AML-193 (cell line): ENCODE data around the gene TGFB2.
A peak's percentile ranks its signal among the peaks of the same experiment; 100 is the strongest.

Experiments
- DNase-seq, 2 experiments: peaks; one replicate each; lab custom pipeline; 2025; lab: John Stamatoyannopoulos, UW

TGFB2 gene

DNA sequence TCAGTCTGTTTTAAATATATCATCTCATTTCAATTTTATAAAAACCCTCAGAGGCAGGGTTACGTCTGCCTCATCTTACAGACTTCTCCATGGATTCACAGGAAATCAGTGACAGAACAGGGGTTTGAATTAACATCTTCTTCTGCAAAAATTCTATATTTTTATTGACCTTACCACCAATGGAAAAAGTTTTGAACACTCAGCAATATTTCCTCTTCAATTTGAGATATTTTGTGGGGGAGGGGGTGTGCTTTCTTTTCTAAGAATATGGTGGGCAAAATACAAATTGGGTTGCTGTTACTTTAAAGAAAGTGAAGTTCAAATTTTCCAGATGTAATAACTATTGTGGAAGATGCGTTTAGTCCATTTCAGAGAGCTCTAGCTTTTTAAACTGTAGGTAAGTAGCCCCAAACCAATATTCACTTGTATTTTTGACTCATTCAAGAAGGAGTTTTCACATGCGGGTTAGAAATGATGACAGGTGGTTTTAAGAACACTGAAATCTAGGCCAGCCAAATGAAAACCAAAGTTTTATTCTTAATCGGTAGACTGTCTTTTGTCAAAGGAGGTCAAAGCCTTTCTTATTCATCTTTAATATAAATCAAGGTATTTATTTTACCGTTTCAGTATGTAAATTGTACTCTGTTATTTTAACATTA, 17.4 kb downstream of the TGFB2 start:
- DNase-seq = no peak

DNA sequence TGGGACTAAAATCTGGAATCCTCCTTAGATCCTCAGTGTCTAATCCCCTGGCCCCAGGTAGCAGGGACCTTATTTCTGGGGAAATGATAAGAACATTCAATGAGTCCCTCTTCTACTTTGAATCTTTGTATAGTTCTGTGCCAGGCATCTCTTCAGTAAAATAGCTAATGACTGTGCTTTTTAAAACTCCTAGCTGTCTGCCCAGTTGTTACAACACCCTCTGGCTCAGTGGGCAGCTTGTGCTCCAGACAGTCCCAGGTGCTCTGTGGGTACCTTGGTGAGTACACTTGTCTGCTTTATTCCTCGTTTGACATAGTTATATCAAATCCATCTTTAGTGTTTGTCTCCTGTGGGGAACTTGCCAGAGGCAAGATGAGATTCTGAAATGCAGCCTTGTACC, 18.0 kb downstream of the TGFB2 start:
- DNase-seq = no peak

DNA sequence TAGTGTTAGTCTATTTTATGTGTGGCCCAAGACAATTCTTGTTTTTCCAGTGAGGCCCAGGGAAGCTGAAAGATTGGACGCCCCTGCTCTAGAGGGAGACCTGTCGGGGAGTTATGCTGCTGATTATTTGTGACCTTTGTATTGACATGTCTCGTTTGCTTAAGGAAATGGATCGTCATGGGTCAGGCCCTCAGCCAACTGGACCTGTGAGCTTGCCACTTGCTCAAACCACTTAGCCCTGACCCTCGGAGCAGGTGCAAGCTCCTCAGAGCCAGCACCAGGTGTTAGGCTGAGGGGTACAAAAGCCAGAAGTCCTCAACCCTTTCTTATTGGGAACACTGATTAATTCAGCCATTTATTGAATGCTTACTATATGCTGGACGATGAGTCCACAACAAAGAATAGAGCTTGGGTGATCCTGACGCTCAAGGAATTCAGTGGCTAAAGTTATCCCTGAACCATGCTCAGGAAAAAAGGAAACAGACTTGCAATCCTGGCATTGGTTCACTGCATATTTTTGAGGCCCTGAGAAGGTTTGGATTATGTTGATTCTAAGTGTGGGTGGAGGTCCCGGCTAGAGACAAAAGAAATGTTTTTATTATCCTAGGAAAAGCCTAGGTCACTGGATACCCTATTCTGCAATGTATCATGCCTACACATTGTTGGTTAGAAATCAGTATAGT, 19.0 kb downstream of the TGFB2 start:
- no peak for DNase-seq

DNA sequence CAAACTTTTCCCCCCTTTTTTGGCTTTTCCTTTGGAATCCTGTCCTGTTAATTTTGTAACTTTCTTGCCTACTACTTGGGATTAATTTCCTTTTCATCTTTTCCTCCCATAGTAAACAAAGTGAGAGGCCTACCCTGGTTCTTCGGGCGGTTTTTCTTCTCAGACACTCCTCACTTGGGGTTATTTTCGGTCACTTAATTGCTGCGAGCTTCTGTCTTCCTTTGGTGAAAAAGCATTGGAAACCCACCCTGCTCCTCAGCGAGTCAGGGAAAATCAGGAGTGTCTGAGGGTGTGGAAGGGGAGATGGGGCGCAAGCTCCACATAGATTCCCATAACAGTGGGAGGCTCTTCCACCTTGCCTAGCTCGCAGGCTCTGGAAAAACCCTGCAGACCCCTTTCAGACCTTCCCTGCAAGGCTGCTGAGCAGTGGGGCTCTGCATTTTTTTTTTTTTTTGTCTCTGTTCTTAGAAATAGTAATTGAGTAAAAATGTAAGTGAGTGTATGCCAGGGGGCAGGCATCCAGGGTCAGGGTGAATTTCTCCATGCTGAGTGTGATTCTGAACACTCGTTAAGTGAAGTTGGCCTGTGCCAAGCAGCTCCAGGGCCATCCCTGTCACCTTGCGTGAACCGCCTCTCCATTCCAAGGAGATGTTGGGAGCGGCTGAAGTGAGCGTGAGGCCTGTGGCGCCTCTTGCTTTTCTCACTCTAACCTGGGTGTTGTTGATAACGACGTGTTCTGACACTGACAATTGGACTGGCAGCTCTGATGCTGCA, 20.3 kb downstream of the TGFB2 start:
- no peak for DNase-seq

DNA sequence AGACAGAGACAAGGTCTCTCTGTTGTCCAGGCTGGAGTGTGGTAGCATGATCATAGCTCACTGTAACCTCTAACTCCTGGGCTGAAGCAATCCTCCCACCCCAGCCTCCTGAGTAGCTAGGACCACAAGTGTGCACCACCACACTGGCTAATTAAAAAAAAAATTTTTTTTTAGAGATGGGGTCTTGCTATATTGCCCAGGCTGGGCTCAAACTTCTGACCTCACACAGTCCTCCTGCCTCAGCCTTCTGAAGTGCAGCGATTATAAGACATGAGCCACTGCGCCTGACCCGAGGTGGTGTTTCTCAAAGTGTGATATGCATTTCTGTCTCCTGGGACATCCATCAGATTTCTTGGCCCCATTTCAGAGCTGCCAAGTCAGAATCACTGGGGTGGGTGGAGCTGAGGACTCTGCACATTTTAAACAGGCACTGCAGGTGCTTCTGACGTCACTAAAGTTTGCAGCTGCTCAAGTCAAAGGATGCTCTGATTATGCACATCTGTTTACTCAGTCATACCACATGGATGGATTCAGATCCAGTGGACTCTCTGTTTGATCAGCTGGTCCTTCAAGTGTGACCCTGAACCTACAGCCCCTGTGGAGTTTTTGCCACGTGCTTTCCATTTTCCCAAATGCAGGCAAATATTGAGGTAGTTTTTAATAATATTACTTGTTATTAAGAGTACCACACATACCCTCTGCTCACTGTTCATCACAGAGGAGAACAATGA, 21.4 kb downstream of the TGFB2 start:
- DNase-seq = no peak

DNA sequence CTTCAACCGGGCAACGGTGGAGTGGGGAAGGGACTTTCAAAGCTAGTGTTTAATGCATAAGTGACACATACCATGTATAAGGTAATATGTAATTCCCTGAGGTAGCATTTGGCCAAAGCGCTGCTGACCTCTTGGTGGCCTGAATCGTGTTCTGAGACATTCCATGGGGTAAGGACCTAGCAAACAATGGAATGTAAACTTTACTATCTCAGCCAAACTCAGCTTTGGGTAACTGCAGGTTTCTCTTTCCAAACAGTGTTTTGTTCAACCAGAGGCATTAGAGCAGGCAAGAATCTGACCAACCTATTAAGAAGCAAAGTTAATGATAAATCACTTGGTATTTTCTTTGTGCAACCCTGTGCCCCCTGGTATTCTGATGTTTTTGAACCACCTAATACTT, 22.0 kb downstream of the TGFB2 start:
- no peak for DNase-seq

DNA sequence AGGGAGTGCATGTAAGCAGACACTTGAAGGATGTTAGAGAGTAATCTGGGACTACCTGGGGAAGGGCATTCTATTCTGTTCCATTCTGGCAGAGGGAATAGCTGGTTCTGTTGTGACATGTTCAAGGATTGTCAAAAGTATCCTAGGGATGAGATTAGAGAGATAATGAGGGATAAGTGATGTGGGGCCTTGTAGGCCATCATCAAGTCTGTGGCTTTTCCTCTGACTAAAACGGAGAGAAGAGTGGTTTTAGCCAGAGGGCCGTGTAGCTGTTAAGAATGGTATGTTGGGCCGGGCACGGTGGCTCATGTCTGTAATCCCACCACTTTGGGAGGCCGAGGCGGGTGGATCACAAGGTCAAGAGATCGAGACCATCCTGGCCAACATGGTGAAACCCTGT, 23.6 kb downstream of the TGFB2 start:
- no peak for DNase-seq

DNA sequence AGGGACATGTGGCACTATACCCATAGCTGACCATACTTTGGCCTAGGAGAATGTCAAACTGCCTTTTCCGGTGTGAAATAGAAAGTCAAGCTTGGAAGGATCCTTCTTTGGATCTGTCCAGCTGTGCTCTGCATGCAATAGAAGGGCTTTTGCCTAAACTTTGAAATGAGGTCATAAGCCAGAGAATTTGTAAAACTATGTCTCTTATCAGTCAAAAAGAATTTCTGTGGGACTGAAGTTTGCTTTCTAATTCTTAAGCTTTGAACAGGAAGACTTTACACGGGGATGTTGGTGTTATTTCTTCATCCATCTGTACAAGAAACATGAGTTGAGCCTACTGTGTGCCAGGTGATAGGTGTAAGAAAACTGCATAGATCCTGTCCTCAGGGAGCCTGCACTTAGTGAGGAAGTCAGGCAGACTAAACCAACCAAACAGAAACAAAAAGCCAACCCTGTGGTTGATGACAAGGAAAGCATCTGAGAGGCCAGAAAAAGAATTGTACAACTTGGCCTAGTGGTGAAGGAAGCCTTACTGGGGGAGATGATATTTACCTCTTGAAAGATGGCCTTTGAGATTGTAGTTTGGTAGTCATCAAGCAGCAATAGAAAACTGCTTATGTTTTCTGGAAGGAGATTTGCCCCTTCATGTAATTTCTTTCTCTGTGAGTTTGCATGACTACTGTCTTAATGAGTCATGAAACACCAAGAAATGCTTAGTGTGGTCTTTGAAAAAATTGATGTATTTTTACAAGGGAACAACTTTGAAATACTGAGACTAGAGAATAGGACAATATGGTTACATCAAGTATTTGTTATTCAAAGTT, 24.8 kb downstream of the TGFB2 start:
- no peak for DNase-seq

DNA sequence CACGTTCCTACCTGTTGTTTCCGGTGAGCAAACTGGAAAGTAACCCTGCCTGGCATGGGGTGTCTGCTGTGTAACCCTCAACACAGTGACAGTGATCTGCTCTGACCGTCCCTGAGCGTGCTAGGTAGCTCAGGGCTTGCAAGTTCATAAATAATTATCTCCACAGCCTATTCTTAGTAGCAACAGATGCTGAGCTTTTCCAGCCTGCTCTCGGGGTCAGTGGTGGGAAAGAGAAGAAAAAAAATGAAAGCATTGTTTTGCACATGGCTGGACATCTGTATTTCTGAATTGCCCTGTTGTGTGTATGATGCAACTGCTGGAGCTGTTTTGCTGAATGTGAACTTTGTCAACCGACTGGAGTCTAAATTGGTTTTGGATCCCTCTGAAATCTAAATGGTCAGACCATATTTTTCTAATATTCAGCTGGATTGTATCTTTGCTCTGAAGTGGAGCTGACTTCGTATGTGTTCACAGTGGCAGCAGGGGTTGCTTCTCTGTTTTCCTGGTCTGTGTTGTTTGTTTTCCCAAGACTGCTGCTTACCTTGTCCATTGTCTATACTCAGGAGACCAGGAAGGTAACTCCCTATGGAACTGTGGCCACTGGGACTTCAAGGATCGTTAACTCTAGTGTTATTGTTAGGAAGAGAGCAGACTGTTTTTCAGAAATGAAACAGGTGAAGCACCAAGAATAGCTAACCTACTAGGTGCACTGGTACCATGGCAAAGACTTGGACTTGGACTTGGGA, 27.0 kb downstream of the TGFB2 start:
- DNase-seq = no peak

DNA sequence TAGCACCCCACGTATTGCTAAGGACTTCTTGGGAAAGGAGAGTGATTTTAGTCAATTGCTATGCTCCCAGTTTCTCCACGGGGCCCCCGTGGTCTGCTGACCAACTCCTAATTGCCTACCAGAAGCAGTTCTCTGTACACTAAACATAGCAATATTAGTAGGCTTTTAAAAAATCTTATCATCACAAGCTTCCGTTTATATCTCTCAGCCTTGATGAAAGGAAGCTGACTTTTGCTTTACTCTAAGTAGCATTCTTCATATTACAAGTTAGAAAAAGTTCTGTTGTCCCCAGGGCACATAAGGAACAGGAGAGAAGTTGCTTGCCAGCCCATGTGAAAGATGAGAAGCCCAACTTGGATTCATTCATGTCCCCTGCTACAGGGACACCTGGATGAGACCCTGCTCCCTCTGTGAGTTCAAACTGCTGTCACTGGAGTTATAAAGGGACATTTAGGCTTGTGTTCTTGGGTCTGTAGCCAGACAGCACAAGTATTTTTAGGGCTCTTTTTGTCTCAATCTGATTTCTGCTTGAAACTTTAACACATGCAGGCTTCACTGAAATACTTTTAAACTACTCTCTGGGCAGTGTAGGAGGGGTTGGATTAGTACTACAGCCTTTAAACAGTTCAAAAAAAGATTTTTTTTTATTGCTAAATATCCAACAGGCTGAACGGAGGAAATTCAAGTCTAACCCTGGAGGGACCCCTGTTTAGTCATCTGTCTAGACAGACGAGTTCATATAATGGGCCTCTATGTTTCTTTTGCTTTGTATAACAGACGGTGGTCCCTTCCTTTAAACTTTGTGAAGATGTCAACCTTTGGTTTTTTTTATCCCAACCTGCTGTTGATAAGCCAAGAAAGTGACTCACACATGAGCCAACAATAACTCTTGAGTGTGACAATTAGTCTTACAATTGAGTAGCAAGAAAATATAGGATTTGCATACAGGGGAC, 29.5 kb downstream of the TGFB2 start:
- DNase-seq = no peak

DNA sequence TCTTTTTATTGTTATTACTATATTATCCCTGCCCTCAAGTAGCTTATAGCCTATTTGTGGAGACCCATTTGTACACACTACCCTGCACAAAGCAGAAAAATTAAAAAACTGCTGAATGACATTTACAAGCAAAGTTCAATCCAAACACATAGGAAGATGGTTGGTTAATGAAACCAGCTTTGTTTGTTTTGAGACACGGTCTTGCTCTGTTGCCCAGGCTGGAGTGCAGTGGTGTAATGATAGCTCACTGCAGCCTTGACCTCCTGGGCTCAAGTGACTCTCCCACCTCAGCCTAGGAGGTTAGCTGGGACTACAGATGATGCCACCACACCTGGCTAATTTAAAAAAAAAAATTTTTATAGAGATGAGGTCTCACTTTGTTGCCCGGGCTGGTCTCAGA, 31.6 kb downstream of the TGFB2 start:
- no peak for DNase-seq

DNA sequence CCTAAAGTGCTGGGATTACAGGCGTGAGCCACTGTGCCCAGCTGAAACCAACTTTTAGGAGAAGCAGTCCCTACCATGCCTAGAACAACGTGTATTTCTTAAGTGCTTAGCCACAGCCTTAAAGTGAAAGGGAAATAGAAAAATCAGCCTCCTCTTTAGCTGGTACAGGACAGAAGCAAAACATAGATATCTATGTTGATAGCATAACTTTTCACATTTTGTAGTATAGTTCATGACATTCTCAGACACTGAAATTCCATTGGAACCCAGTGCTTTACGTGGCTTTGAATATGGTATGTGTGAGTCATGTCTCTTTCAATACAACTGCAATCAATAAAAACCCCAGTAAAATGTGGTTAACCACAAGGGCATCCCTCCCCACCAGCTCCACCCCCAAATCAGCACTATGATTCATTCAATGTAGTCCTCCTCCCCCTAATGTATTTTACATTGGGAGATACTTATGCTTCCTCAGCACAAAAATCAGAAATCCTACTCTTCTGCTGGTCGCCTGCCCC, 32.1 kb downstream of the TGFB2 start:
- peak in 1 of 2 experiments; percentile 6 for DNase-seq

DNA sequence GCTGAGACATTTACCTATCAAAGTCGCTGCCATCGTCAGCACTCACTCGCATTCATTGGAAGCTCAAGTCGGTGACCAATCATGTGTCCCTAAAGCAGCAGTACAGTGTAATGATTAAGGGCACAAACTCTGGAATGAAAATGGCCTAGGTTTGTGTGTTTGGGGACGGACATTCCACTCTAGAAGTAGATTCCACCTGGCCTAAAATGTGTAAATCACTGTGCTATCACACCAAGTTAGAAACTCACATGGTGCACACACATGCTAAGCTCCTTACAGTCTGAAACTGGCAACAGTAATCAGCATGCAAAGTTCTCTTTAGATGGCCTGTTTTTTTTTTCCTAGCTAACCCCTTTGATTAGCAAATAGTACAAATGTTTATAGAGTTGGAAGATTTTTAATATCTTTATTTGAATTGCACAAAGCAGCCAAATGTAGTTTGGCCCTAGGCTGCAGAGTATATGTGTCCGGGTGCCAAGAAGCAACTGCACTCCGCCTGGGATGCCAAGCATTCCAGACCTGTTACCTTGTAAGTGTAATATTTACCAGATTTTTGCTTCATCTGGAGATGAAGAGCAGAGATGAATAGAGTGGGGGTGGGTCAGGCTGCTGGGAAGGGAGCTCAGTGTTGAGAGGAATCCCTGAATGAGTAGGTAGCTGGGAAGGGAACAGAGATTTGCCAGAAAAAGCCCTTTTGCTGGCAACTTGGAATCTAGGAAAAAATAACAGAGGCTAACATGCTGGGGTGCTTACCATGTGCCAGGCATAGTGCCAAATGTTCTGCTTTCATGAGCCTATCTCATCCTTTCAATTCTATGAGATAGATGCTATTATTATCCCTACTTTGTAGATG, 35.2 kb downstream of the TGFB2 start:
- DNase-seq = no peak

DNA sequence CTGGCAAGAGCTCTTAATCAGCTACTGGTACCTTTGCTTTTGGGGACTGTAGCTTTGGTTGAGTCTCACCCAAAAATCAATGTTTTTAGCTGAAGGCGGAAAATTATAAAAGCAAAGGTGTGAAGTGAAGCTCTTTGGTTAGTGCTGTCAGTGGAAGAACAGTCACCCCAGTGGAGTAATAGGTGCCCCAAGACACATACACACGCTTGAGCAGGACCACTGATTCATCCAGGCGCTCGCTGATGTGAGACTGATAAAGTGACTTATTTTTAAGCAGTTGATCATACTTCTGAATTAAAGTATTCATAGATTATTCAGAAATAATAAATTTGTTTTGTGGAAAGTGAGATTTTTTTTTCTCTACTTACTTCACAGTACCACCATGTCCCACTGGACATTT, 37.1 kb downstream of the TGFB2 start:
- no peak for DNase-seq

DNA sequence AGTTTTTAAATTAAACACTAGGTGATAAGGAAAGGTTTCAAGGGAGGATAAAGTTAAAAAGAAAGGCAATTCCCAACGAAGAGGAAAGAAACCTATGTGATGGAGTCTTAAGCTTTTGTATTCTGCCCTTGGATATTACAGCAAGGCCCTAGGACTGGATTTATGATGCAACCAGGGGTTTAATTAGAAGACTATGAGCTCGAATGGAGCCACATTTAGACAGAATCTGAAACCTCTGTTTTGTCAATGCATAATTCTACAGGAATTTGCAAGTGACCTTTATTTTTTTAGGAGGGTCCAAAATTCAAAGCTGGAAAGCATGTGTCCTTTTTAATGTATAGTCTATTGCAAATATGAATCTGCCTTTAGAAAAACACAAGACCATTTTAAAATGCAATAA, 37.9 kb downstream of the TGFB2 start:
- no peak for DNase-seq

DNA sequence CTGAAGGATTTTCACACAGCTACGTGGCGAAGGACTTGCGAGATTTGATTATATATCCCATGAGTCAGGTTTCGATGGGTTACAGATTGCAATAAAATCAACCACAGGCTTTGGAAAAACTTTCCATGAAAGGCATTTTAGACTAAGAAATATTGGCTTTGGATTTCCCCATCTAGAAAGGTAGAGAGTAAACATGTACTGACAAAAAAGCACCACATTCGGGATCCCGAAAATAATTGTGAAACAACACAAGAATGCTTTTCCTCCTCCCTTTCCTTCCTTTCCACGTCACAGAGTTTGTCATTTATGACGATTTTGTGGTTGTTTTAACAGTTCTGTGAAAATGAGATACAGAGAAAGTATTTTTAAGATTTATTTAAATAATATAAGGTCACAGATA, 38.5 kb downstream of the TGFB2 start:
- no peak for DNase-seq

DNA sequence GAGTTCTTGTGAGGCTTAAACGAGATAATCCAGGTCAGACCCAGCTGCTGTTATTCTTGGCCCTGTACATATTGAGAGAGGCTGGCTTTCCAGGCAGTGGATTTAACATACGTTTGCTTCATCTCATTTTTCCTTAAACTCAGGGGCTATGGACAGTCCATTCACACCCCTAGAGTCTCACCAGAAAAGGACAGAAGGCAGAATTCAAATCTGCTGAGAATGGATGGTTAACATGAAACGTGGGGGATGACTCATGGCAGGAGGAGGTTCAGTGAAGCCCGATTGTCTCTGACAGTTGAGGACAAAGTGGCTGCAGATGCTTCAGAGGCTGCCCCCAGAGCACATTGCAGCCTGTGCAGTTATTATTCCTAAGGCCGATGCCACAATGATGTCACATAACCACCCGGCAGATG, 39.5 kb downstream of the TGFB2 start:
- DNase-seq = no peak

DNA sequence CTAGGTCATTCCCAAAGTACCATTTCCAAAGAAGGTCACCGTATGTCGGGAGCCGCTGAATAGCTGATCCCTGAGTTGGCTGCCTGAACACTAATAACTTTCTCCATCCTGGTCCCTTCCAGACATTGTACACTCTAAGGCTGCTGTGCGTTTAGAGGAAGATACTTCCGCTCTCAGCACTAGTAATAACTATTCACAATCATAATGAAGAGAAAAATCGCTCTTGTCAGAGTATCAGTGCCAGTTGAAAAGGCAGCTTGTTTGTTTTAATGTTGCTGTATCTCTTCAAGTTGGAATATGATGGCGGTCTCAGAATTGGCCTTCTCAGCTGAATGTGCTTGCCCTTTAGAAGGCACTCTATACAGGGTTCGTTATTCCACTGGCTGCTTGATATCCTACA, 43.5 kb downstream of the TGFB2 start:
- DNase-seq = no peak

DNA sequence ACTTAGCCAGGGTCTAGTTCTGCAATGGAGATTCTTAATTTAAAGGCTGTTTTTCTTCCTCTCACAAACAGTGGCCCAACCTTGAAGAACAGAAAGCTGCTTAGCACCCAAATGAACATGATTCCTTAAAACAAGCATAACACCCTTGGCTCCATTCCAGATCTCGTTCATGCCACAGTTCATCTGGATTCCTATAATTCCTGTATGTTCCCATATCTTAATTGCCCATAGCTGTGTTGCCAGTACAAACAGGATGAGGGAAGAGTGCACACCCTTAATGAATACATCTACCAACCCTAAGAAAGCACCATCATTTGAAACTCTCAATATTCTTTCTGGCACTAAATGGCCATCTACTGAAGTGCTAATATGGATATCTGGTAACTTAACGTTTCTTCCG, 45.5 kb downstream of the TGFB2 start:
- no peak for DNase-seq
